ACHN (cell line): ENCODE results near the gene RAB3IP.

Experiments
- DNase-seq: peaks from one replicate; pipeline ENCODE4 v3.0.0-alpha.2; 2015
- in situ Hi-C: cut with HindIII; loops from 2 replicates; pipeline ENCODE4 v1.10.0; 2017; ENCODE audit warnings: low sequenced_read_pairs, low pct_ligation_motif_present, low pct_unique_long_range_greater_than_20kb

Gene RAB3IP

GRCh38 chr12:69868695-69869094, 130.0 kb downstream of the RAB3IP start:
- in situ Hi-C loops, result no loop called here
- DNase-seq, result no peak

GRCh38 chr12:69872804-69873203, 134.1 kb downstream of the RAB3IP start:
- no peak for DNase-seq
- in situ Hi-C loops, result no loop called here
